ENCODE results near the gene PCDHGA8. TPM values are rescaled to one million over a fixed set of nuclear protein-coding genes. Genes with fewer than 3 reads are reported as not detected.

The PCDHGA8 gene
- total RNA-seq, 3 donors from 2014 or later (not counting 1 experiment from before 2014, with no cell fraction given), result 0.07 to 0.28 (median 0.09) TPM

GRCh38 chr5:141441571-141442170 is 49.2 kb downstream of the PCDHGA8 start:
- no peaks in the 10 kb centered on the region for H3K36me3 Mint-ChIP-seq
- intact Hi-C loops (cut with micrococcal nuclease), result no loop called here
- Histone ChIP-seq H3K36me3 (ENCODE audit: control insufficient read depth, insufficient read depth, low read length) (no peaks in the 10 kb centered on the region), H3K27ac (ENCODE audit: low read length) (no peak overlapping the region), H3K27me3 (ENCODE audit: control insufficient read depth, insufficient read depth, low read length) (peaks cover 5% of the 10 kb centered on the region), H3K4me3 (ENCODE audit: low read length) (no peak overlapping the region), H3K9me3 (ENCODE audit: control insufficient read depth, insufficient read depth, low read length) (no peaks in the 10 kb centered on the region), H3K4me1 (ENCODE audit: control insufficient read depth, insufficient read depth, low read length) (no peaks in the 10 kb centered on the region)
- 63% methylated on average over 50 of the region's 50 CpGs for WGBS (ENCODE audit: insufficient coverage)
- ATAC-seq (no peak), DNase-seq (no peak)
- H3K27me3 Mint-ChIP-seq (ENCODE audit: low read depth in 2 of 2), result peaks cover 16 to 17% of the 10 kb centered on the region in 2 donors
- TF ChIP-seq, protein P1, sequence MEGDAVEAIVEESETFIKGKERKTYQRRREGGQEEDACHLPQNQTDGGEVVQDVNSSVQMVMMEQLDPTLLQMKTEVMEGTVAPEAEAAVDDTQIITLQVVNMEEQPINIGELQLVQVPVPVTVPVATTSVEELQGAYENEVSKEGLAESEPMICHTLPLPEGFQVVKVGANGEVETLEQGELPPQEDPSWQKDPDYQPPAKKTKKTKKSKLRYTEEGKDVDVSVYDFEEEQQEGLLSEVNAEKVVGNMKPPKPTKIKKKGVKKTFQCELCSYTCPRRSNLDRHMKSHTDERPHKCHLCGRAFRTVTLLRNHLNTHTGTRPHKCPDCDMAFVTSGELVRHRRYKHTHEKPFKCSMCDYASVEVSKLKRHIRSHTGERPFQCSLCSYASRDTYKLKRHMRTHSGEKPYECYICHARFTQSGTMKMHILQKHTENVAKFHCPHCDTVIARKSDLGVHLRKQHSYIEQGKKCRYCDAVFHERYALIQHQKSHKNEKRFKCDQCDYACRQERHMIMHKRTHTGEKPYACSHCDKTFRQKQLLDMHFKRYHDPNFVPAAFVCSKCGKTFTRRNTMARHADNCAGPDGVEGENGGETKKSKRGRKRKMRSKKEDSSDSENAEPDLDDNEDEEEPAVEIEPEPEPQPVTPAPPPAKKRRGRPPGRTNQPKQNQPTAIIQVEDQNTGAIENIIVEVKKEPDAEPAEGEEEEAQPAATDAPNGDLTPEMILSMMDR (IDR thresholded peaks at IDR 0.05), result no peak
- H3K4me1 Mint-ChIP-seq, result no peaks in the 10 kb centered on the region
- no peak overlapping the region for H3K27ac Mint-ChIP-seq
- peaks cover 0 to 2% of the 10 kb centered on the region in 2 donors for H3K9me3 Mint-ChIP-seq
- no peak overlapping the region for H3K4me3 Mint-ChIP-seq

Other genes with a start within 250 kb of the PCDHGA8 start
- not detected for gene PCDHB6, start 242.6 kb upstream of the PCDHGA8 start, total RNA-seq
- not detected for gene PCDHB7, start 220.0 kb upstream of the PCDHGA8 start, total RNA-seq
- gene PCDHB8, start 214.8 kb upstream of the PCDHGA8 start, total RNA-seq, result not detected
- gene PCDHB16, start 210.2 kb upstream of the PCDHGA8 start, total RNA-seq, result not detected
- under 1 TPM in 1 of 3 donors, not detected in 2; 0.15 TPM for gene PCDHB9, start 205.5 kb upstream of the PCDHGA8 start, total RNA-seq
- under 1 TPM in 1 of 3 donors, not detected in 2; 0.15 TPM for gene PCDHB10, start 200.3 kb upstream of the PCDHGA8 start, total RNA-seq
- gene PCDHB11, start 193.0 kb upstream of the PCDHGA8 start, total RNA-seq, result not detected
- gene PCDHB12, start 183.9 kb upstream of the PCDHGA8 start, total RNA-seq, result not detected
- gene PCDHB13, start 178.7 kb upstream of the PCDHGA8 start, total RNA-seq, result not detected
- not detected for gene PCDHB14, start 169.3 kb upstream of the PCDHGA8 start, total RNA-seq
- gene PCDHB15, start 147.2 kb upstream of the PCDHGA8 start, total RNA-seq, result not detected
- gene SLC25A2, start 88.6 kb upstream of the PCDHGA8 start, total RNA-seq, result under 1 TPM in 1 of 3 donors, not detected in 2; 0.73 TPM
- 10 to 100 TPM; 77.3 to 96.1 (median 89.4) TPM for gene TAF7, start 71.8 kb upstream of the PCDHGA8 start, total RNA-seq
- gene PCDHGA1, start 62.1 kb upstream of the PCDHGA8 start, total RNA-seq, result not detected
- not detected for gene PCDHGA2, start 53.9 kb upstream of the PCDHGA8 start, total RNA-seq
- gene PCDHGA3, start 48.8 kb upstream of the PCDHGA8 start, total RNA-seq, result not detected
- gene PCDHGB1, start 42.5 kb upstream of the PCDHGA8 start, total RNA-seq, result under 1 TPM in 1 of 3 donors, not detected in 2; 0.10 TPM
- gene PCDHGA4, start 37.6 kb upstream of the PCDHGA8 start, total RNA-seq, result under 1 TPM in 2 of 3 donors, not detected in 1; 0.24 to 0.30 TPM
- gene PCDHGB2, start 32.6 kb upstream of the PCDHGA8 start, total RNA-seq, result 1 to 10 TPM in 1 of 3 donors, under 1 TPM in 2; 0.36 to 1.5 (median 0.49) TPM
- under 1 TPM; 0.12 to 0.30 (median 0.20) TPM for gene PCDHGA5, start 28.5 kb upstream of the PCDHGA8 start, total RNA-seq
- under 1 TPM in 2 of 3 donors, not detected in 1; 0.52 to 0.68 TPM for gene PCDHGB3, start 22.4 kb upstream of the PCDHGA8 start, total RNA-seq
- under 1 TPM; 0.20 to 0.75 (median 0.21) TPM for gene PCDHGA6, start 18.7 kb upstream of the PCDHGA8 start, total RNA-seq
- under 1 TPM in 2 of 3 donors, not detected in 1; 0.26 to 0.68 TPM for gene PCDHGA7, start 9.9 kb upstream of the PCDHGA8 start, total RNA-seq
- under 1 TPM in 2 of 3 donors, not detected in 1; 0.31 to 0.40 TPM for gene PCDHGB4, start 4.9 kb upstream of the PCDHGA8 start, total RNA-seq
- gene PCDHGB5, start 5.3 kb downstream of the PCDHGA8 start, total RNA-seq, result 1 to 10 TPM; 1.3 to 4.2 (median 3.1) TPM
- gene PCDHGA9, start 10.1 kb downstream of the PCDHGA8 start, total RNA-seq, result 1 to 10 TPM in 2 of 3 donors, under 1 TPM in 1; 0.61 to 1.7 (median 1.0) TPM
- gene PCDHGB6, start 15.4 kb downstream of the PCDHGA8 start, total RNA-seq, result 1 to 10 TPM; 2.1 to 5.9 (median 2.9) TPM
- gene PCDHGA10, start 20.4 kb downstream of the PCDHGA8 start, total RNA-seq, result 1 to 10 TPM in 2 of 3 donors, under 1 TPM in 1; 0.61 to 2.6 (median 2.1) TPM
- 1 to 10 TPM in 2 of 3 donors, under 1 TPM in 1; 0.68 to 1.6 (median 1.2) TPM for gene PCDHGB7, start 25.0 kb downstream of the PCDHGA8 start, total RNA-seq
- 1 to 10 TPM in 1 of 3 donors, under 1 TPM in 2; 0.40 to 1.2 (median 0.83) TPM for gene PCDHGA11, start 28.4 kb downstream of the PCDHGA8 start, total RNA-seq
- gene PCDHGA12, start 37.9 kb downstream of the PCDHGA8 start, total RNA-seq, result 1 to 10 TPM in 1 of 3 donors, under 1 TPM in 2; 0.35 to 1.1 (median 0.75) TPM
- gene PCDHGC3, start 83.3 kb downstream of the PCDHGA8 start, total RNA-seq, result 1 to 10 TPM in 1 of 3 donors, under 1 TPM in 2; 0.68 to 1.5 (median 0.75) TPM
- under 1 TPM; 0.31 to 0.84 (median 0.45) TPM for gene PCDHGC4, start 92.4 kb downstream of the PCDHGA8 start, total RNA-seq
- gene PCDHGC5, start 96.4 kb downstream of the PCDHGA8 start, total RNA-seq, result under 1 TPM; 0.31 to 0.97 (median 0.50) TPM
- 100 to 1,000 TPM; 410 to 456 (median 419) TPM for gene DIAPH1, start 226.4 kb downstream of the PCDHGA8 start, total RNA-seq
- gene HDAC3, start 244.2 kb downstream of the PCDHGA8 start, total RNA-seq, result 10 to 100 TPM; 66.0 to 85.7 (median 74.7) TPM
- 1 to 10 TPM; 5.7 to 6.6 (median 6.1) TPM for gene RELL2, start 244.4 kb downstream of the PCDHGA8 start, total RNA-seq